H1 (cell line): ENCODE results near the gene TIMM22. TPM values are rescaled to one million over a fixed set of nuclear protein-coding genes. Genes with fewer than 3 reads are reported as not detected.
A peak's percentile ranks its signal among the peaks of the same experiment; 100 is the strongest.

ENCODE experiments used
- KDM1A ChIP-seq: fragments of 200-600, 300-600 bp; sonication (generic); IDR thresholded peaks from 2 replicates; pipeline ENCODE4 v1.7.1; 2016; ENCODE audit warnings: mild to moderate bottlenecking, low read length, borderline replicate concordance
- RBBP5 ChIP-seq: IDR thresholded peaks from 2 replicates; pipeline ENCODE4 v1.7.1; 2012; ENCODE audit warnings: low read depth, mild to moderate bottlenecking, inconsistent platforms, low read length, moderate library complexity, borderline replicate concordance
- YY1 ChIP-seq: IDR thresholded peaks from 2 replicates; pipeline ENCODE4 v1.6.1; 2011; ENCODE audit warnings: low read depth, mild to moderate bottlenecking, low read length
- polyA plus RNA-seq, 7 experiments: library from polyadenylated mRNA; depleted of rRNA in 3 of 7; stranded (reverse) in 5 of 7; unstranded in 2 of 7; fragments of >200 nt in 5 of 7; fragments of 200-250 nt in 2 of 7; gene quantifications; 1 replicate in 5 of 7; 2 replicates in 1 of 7; 4 replicates in 1 of 7; pipeline versions ENCODE4 v1.2.1 to v1.2.3, GENCODE V29; 2011 to 2013; ENCODE audit warnings: missing spikeins in 2 of 7, mixed read lengths in 2 of 7
- total RNA-seq: library from RNA; stranded (reverse); fragmentation: NEBNext Ultra II Directional; extraction: Animal tissue kit (Norgen Biotek cat#: 25700); gene quantifications from 2 replicates; pipeline ENCODE4 v1.2.1, GENCODE V29; 2021

Gene TIMM22
- total and polyA plus RNA-seq, 2 of the 8 experiments (the other 6 are each of a cell fraction or from before 2014, with no cell fraction given), result 13.8 to 17.4 TPM

DNA sequence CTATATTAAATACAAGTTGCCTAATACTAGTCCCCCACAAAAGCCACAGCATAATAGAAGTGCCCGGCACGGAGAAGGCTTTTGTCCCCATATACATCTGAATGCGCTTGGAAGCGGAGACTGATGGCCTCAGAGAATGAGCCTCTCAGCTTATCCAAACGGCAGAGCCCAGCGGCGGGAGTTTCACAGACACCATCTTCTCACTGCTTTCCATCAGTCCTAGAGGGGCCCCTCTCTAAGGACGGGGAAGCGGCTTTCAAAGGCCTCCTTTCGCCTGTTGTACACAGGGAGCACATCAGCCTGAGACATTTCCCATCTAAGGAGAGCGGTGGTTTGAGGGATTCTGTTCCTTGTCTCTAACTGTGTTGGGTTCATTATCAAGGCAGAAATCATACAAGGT is 34.3 kb upstream of the TIMM22 start (continued):
- TF ChIP-seq YY1 (peak; percentile 54; the same call in 1 of the 2 replicates), RBBP5 (0 out of 2 replicates have a peak, but pooled peaks have one; percentile 42), KDM1A (no peak)
